IMR-90 (cell line): ENCODE results near the gene EDA. TPM values are rescaled to one million over a fixed set of nuclear protein-coding genes. Genes with fewer than 3 reads are reported as not detected.
A peak's percentile ranks its signal among the peaks of the same experiment; 100 is the strongest.

Source experiments
- ATAC-seq: fragments of 200-7000 bp; cut with Tn5 transposase; 2 replicates; pipeline ENCODE4 v1.9.1; 2020; ENCODE audit warnings: low read depth, mild to moderate bottlenecking, moderate library complexity
- BruUV-seq: library from RNA; stranded (reverse); fragments of 400-500 nt; replicated peaks from 2 replicates; lab custom pipeline; 2021; lab: Mats Ljungman, UMichigan
- CTCF ChIA-PET: fragments of 300-600 bp; formaldehyde crosslinking; extraction: SDS; loops from one replicate; lab custom pipeline; 2021; ENCODE audit warnings: antibody characterized with exemption; lab: Yijun Ruan, JAX
- POLR2A ChIA-PET: fragments of 300-600 bp; sonication (Branson Sonifier 250); formaldehyde crosslinking; loops from one replicate; lab custom pipeline; 2022; ENCODE audit warnings: antibody characterized with exemption; ENCODE audit not compliant: unreplicated experiment; lab: Charles Lee
- DNase-seq: peaks from one replicate; pipeline ENCODE4 v3.0.0; 2013
- H2AFZ ChIP-seq: replicated peaks from 2 replicates; pipeline ENCODE3; 2013; ENCODE audit warnings: low read length, mild to moderate bottlenecking; ENCODE audit not compliant: poor library complexity
- H2AK5ac ChIP-seq: 2 replicates; pipeline ENCODE4 v1.6.1; 2013; ENCODE audit warnings: low read depth, low read length, inconsistent platforms
- H2AK9ac ChIP-seq: replicated peaks from 2 replicates; pipeline ENCODE3; 2013; ENCODE audit warnings: mild to moderate bottlenecking, low read depth, low read length, moderate library complexity; ENCODE audit not compliant: poor library complexity
- H2BK120ac ChIP-seq: 2 replicates; pipeline ENCODE4 v1.6.1; 2013; ENCODE audit warnings: low read depth, low read length, inconsistent platforms
- H2BK15ac ChIP-seq: 3 replicates; pipeline ENCODE4 v1.6.1; 2013; ENCODE audit warnings: low read depth, low read length, inconsistent platforms
- H2BK20ac ChIP-seq: 2 replicates; pipeline ENCODE4 v1.6.1; 2013; ENCODE audit warnings: low read depth, mild to moderate bottlenecking, inconsistent platforms, low read length, moderate library complexity
- H2BK5ac ChIP-seq: 2 replicates; pipeline ENCODE4 v1.6.1; 2013; ENCODE audit warnings: mild to moderate bottlenecking, low read depth, low read length, inconsistent platforms; ENCODE audit not compliant: poor library complexity, severe bottlenecking
- H3K14ac ChIP-seq: replicated peaks from 2 replicates; pipeline ENCODE4 v1.6.1; 2013; ENCODE audit warnings: low read depth, low read length, inconsistent platforms
- H3K18ac ChIP-seq: 2 replicates; pipeline ENCODE4 v1.6.1; 2013; ENCODE audit warnings: low read depth, low read length, control low read depth
- H3K23ac ChIP-seq: 2 replicates; pipeline ENCODE4 v1.6.1; 2013; ENCODE audit warnings: low read depth, low read length, inconsistent platforms
- H3K27ac ChIP-seq: 2 replicates; pipeline ENCODE4 v1.5.1; 2013; ENCODE audit warnings: mild to moderate bottlenecking, control low read depth, low read length; ENCODE audit not compliant: insufficient read depth
- H3K27me3 ChIP-seq: 2 replicates; pipeline ENCODE4 v1.6.1; 2013; ENCODE audit warnings: low read length; ENCODE audit not compliant: control insufficient read depth, insufficient read depth
- H3K36me3 ChIP-seq: 2 replicates; pipeline ENCODE4 v1.6.1; 2013; ENCODE audit warnings: low read length, mixed read lengths; ENCODE audit not compliant: control insufficient read depth, insufficient read depth
- H3K4ac ChIP-seq: 2 replicates; pipeline ENCODE4 v1.6.1; 2013; ENCODE audit warnings: low read depth, low read length, inconsistent platforms
- H3K4me1 ChIP-seq: 2 replicates; pipeline ENCODE4 v1.6.1; 2013; ENCODE audit warnings: low read length, mixed read lengths; ENCODE audit not compliant: control insufficient read depth, insufficient read depth
- H3K4me2 ChIP-seq: 2 replicates; pipeline ENCODE4 v1.6.1; 2013; ENCODE audit warnings: low read depth, mild to moderate bottlenecking, control low read depth, low read length, moderate library complexity
- H3K4me3 ChIP-seq: 2 replicates; pipeline ENCODE4 v1.5.1; 2013; ENCODE audit warnings: low read depth, mild to moderate bottlenecking, control low read depth, low read length, moderate library complexity; ENCODE audit not compliant: insufficient read depth
- H3K56ac ChIP-seq: 2 replicates; pipeline ENCODE4 v1.6.1; 2013; ENCODE audit warnings: low read length, inconsistent platforms; ENCODE audit not compliant: insufficient read depth; ENCODE audit errors: extremely low read depth
- H3K79me1 ChIP-seq, 2 experiments: 2 replicates each; pipeline ENCODE4 v1.6.1; 2013; ENCODE audit warnings: low read length in 2 of 2, inconsistent platforms in 1 of 2, low read depth in 1 of 2
- H3K9ac ChIP-seq: 2 replicates; pipeline ENCODE4 v1.6.1; 2013; ENCODE audit warnings: low read depth, low read length, control low read depth
- H3K9me1 ChIP-seq: 2 replicates; pipeline ENCODE4 v1.6.1; 2013; ENCODE audit warnings: low read length, inconsistent platforms; ENCODE audit not compliant: insufficient read depth
- H3K9me3 ChIP-seq: 2 replicates; pipeline ENCODE4 v1.6.1; 2013; ENCODE audit warnings: low read length; ENCODE audit not compliant: control insufficient read depth, insufficient read depth
- H4K20me1 ChIP-seq: 2 replicates; pipeline ENCODE4 v1.6.1; 2013; ENCODE audit warnings: low read length, inconsistent platforms; ENCODE audit not compliant: insufficient read depth
- H4K5ac ChIP-seq: 2 replicates; pipeline ENCODE4 v1.6.1; 2013; ENCODE audit warnings: mild to moderate bottlenecking, low read depth, low read length, control low read depth
- H4K8ac ChIP-seq, 2 experiments: 2 replicates each; pipeline ENCODE4 v1.6.1; 2013; ENCODE audit warnings: low read depth in 2 of 2, low read length in 2 of 2, control low read depth in 1 of 2, inconsistent platforms in 1 of 2
- H4K91ac ChIP-seq: 2 replicates; pipeline ENCODE4 v1.6.1; 2013; ENCODE audit warnings: low read depth, low read length, inconsistent platforms; ENCODE audit not compliant: insufficient read depth
- NFE2L2 ChIP-seq: fragments of 150-350 bp; IDR thresholded peaks from 2 replicates; pipeline ENCODE4 v1.6.1; 2016; ENCODE audit warnings: low read depth, mild to moderate bottlenecking, low read length
- RCOR1 ChIP-seq: IDR thresholded peaks from 2 replicates; pipeline ENCODE4 v1.6.1; 2012; ENCODE audit warnings: mild to moderate bottlenecking, low read length, improper control_type of control experiment; ENCODE audit not compliant: insufficient replicate concordance
- RFX5 ChIP-seq: IDR thresholded peaks from 2 replicates; pipeline ENCODE4 v1.8.0; 2012; ENCODE audit warnings: low read depth, mild to moderate bottlenecking, low read length, moderate library complexity
- WGBS, 2 experiments: methylation state at CpG; one replicate each; pipeline versions ENCODE4 v1.1.5 to v1.1.7; 2013; ENCODE audit warnings: missing lambda C conversion rate in 2 of 2; ENCODE audit not compliant: insufficient read length in 1 of 2; ENCODE audit errors: extremely low coverage in 2 of 2; 5-methylcytosine and 5-hydroxymethylcytosine counted together
- dilution Hi-C: fragments of 300-500 bp; cut with HindIII; formaldehyde crosslinking; loops from one replicate; pipeline ENCODE4 v1.14.3; 2018; ENCODE audit warnings: low sequenced_read_pairs; ENCODE audit not compliant: unreplicated experiment
- in situ Hi-C: fragments of 300-500 bp; cut with MboI; formaldehyde crosslinking; loops from 3 replicates; pipeline ENCODE4 v1.14.3; 2019; ENCODE audit warnings: low sequenced_read_pairs, inconsistent platforms, mixed read lengths
- intact Hi-C: fragments of 100-400 bp; cut with micrococcal nuclease; formaldehyde crosslinking; loops from 2 replicates; pipeline ENCODE4 v1.10.0; 2022
- polyA plus RNA-seq, 3 experiments: library from polyadenylated mRNA; depleted of rRNA; stranded (reverse); fragments of >200 nt; gene quantifications; 2 replicates each; pipeline ENCODE4 v1.2.3, GENCODE V29; 2012; ENCODE audit warnings: low replicate concordance in 1 of 3
- total RNA-seq: library from RNA; depleted of rRNA; stranded (reverse); fragments of >200 nt; gene quantifications from 2 replicates; pipeline ENCODE4 v1.2.3, GENCODE V29; 2012

The EDA gene
- total and polyA plus RNA-seq, 2 of the 4 experiments (the other 2 are of a cell fraction), result under 0.01 TPM; not detected in 1

DNA sequence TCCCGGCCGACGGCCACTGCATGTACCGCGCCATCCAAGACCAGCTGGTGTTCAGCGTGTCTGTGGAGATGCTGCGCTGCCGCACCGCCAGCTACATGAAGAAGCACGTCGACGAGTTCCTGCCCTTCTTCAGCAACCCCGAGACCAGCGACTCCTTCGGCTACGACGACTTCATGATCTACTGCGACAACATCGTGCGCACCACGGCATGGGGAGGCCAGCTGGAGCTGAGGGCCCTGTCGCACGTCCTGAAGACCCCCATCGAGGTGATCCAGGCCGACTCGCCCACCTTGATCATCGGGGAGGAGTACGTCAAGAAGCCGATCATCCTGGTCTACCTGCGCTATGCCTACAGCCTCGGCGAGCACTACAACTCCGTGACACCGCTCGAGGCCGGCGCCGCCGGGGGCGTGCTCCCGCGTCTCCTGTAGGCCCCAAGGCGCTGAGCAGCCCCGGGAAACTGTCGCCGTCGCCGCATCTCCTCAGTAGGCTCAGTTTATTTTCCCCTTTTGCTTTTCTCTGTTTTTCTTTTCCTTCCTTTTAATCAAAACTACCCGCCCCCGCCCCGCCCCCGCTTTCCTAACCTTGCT, 447.1 kb downstream of the EDA start:
- H3K9me1 ChIP-seq, result no peaks in the 10 kb centered on the region
- H2AFZ ChIP-seq, result peak overlapping the region; percentile 49
- DNase-seq (no peak), ATAC-seq (no peak)
- in situ Hi-C loops, result no loop called here
- WGBS, 2 experiments, result 85% methylated on average over 31 of the region's 52 CpGs; no CpG with 5 or more reads in 1 of the 2 experiments
- no peak overlapping the region for H2BK5ac ChIP-seq
- H2AK5ac ChIP-seq, result no peak overlapping the region
- H3K4ac ChIP-seq, result no peak overlapping the region
- no peak overlapping the region for H4K8ac ChIP-seq
- no TSS peak for BruUV-seq
- no peak overlapping the region for H3K9ac ChIP-seq
- no peaks in the 10 kb centered on the region for H4K20me1 ChIP-seq
- no peak overlapping the region for H2BK20ac ChIP-seq
- H4K91ac ChIP-seq, result no peak overlapping the region
- peaks cover 9% of the 10 kb centered on the region; the same call in 1 of the 2 replicates for H3K9me3 ChIP-seq
- H3K36me3 ChIP-seq, result no peaks in the 10 kb centered on the region
- no peaks in the 10 kb centered on the region for H3K79me1 ChIP-seq
- no peak overlapping the region for H3K18ac ChIP-seq
- H3K4me1 ChIP-seq, result no peaks in the 10 kb centered on the region
- ChIA-PET CTCF (no interaction called here), POLR2A (no interaction called here)
- no peak overlapping the region for H3K14ac ChIP-seq
- H3K4me3 ChIP-seq, result no peak overlapping the region
- no peak overlapping the region for H4K5ac ChIP-seq
- H3K27me3 ChIP-seq, result peaks cover 13% of the 10 kb centered on the region; the same call in 1 of the 2 replicates
- no peak overlapping the region for H3K23ac ChIP-seq
- intact Hi-C loops, result no loop called here
- TF ChIP-seq NFE2L2, result no peak
- TF ChIP-seq RFX5, result no peak
- TF ChIP-seq RCOR1, result no peak
- H3K27ac ChIP-seq, result no peak overlapping the region
- no peak overlapping the region for H3K56ac ChIP-seq
- no peak overlapping the region for H2BK15ac ChIP-seq
- no peak overlapping the region for H3K4me2 ChIP-seq
- dilution Hi-C loops, result no loop called here
- H2BK120ac ChIP-seq, result no peak overlapping the region
- peak overlapping the region; percentile 44 for H2AK9ac ChIP-seq
